C4-2B (cell line): Measurements from ENCODE around the gene USP36.

Experiments used
- CTCF ChIP-seq: fragments of 450-650 bp; conservative IDR thresholded peaks from 2 replicates; pipeline ENCODE4 v1.5.1; 2017; ENCODE audit warnings: mild to moderate bottlenecking
- ZFX ChIP-seq: fragments of 450-650 bp; IDR thresholded peaks from 2 replicates; pipeline ENCODE4 v1.6.1; 2017

GRCh38 chr17:78819402-78819801, 21.2 kb downstream of the USP36 start:
- no peak for TF ChIP-seq ZFX
- no peak for TF ChIP-seq CTCF
